Measurements from ENCODE around the gene ITGA8.

GRCh38 chr10:15700078-15700674 is 19.5 kb downstream of the ITGA8 start:
- TF ChIP-seq, protein P1, sequence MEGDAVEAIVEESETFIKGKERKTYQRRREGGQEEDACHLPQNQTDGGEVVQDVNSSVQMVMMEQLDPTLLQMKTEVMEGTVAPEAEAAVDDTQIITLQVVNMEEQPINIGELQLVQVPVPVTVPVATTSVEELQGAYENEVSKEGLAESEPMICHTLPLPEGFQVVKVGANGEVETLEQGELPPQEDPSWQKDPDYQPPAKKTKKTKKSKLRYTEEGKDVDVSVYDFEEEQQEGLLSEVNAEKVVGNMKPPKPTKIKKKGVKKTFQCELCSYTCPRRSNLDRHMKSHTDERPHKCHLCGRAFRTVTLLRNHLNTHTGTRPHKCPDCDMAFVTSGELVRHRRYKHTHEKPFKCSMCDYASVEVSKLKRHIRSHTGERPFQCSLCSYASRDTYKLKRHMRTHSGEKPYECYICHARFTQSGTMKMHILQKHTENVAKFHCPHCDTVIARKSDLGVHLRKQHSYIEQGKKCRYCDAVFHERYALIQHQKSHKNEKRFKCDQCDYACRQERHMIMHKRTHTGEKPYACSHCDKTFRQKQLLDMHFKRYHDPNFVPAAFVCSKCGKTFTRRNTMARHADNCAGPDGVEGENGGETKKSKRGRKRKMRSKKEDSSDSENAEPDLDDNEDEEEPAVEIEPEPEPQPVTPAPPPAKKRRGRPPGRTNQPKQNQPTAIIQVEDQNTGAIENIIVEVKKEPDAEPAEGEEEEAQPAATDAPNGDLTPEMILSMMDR (optimal IDR thresholded peaks at IDR 0.05 in 1 of 3, IDR thresholded peaks at IDR 0.05 in 1 of 3, conservative IDR thresholded peaks at IDR 0.05 in 1 of 3; ENCODE audit: extremely low read depth in 1 of 3, insufficient read depth in 2 of 3, low read length in 3 of 3): no peak
- no peak for TF ChIP-seq EZH2 (IDR thresholded peaks at IDR 0.05; ENCODE audit: low read length)
